ENCODE data around the gene ACSF3.

The ACSF3 gene

GRCh38 chr16:89130448-89130847, 36.8 kb downstream of the ACSF3 start:
- no peak for DNase-seq (ENCODE audit: low read depth, low spot score)

- no peak for DNase-seq (ENCODE audit: low read depth, low spot score)
Measured at GRCh38 chr16:89131783-89132182, 38.1 kb downstream of the ACSF3 start.

DNA sequence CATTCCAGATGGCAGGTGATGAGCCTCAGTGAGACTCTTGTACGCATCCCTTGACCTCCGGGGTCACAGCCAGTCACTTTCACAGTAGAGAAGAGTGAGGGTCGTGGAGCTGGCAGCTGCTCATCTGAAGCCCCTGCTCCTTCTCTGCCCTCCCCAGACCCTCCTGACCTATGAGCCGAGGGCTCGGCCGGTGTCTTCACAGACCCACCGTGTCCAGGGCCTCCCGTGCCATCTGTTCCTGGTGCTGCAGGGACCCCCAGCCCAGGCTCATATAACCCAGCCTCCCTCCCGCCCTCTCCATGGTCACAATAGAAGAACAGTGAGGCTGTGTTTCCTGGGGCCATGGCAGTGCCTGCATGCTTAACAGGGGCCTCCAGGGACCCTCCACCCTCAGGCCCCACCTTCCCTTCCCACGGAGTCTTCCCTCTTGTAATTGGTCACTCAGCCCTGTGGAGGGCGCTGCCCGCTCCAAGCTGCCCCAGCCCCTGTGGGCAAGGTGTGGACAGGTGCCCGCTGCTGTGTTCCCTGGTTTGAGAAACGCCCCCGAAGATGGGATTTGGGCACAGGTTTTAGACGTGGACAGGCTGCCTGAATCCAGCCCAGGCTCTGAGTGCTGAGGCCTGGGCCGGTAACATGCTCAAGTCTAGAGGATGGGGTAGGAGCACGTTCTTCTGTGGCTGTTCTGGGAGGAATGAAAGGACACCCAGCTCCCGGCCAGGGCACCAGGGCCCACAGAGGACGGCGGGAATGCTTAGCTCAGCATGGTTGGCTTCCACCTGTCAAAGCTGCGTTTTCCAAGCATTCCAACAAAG, 38.7 kb downstream of the ACSF3 start:
- DNase-seq (ENCODE audit: low read depth, low spot score): no peak

GRCh38 chr16:89133457-89134127, 39.9 kb downstream of the ACSF3 start:
- DNase-seq (ENCODE audit: low read depth, low spot score): no peak

- DNase-seq (ENCODE audit: low read depth, low spot score): no peak
Measured at GRCh38 chr16:89134269-89134668, 40.6 kb downstream of the ACSF3 start.

GRCh38 chr16:89135166-89135565, 41.5 kb downstream of the ACSF3 start:
- DNase-seq (ENCODE audit: low read depth, low spot score): no peak

DNA sequence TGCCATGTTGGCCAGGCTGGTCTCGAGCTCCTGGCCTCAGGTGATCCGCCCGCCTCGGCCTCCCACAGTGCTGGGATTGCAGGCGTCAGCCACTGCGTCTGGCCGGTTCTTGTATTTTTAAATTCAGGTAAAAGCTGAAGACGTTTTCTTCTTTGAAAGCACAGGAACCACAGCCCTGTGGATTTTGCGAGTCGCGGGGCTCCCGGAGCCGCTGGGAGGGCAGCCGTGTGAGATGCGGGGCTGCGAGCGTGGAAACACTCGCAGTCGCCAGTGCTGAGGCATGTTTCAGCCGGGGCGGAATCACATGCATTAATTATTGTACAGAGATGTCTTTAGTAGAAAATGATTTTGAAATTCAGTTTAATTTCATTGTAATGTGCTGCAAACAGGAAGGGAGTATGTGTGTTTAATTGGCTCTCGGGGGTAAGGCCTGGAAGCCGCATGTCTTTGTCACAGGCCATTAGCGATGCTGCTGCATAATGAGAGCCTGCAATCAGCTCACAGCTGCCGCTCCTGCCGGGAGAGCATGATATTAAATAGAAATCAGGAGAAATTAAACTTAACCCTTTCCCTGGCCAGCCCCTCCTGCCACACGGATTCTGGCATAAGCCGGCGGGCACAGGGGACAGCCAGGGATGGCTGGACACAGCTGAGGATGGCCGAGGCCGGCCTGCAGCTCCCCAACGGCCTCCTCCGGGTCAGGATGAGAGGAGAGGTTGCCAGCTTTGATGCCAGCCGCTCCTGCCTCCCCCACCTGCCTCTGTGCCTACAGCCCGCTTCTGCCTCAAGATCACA, 42.5 kb downstream of the ACSF3 start:
- no peak for DNase-seq (ENCODE audit: low read depth, low spot score)

GRCh38 chr16:89136931-89137330, 43.3 kb downstream of the ACSF3 start:
- DNase-seq (ENCODE audit: low read depth, low spot score): no peak

- no peak for DNase-seq (ENCODE audit: low read depth, low spot score)
Measured at GRCh38 chr16:89137666-89138512, 44.2 kb downstream of the ACSF3 start.

- DNase-seq (ENCODE audit: low read depth, low spot score): no peak
Measured at GRCh38 chr16:89138513-89138795, 44.8 kb downstream of the ACSF3 start.

- DNase-seq (ENCODE audit: low read depth, low spot score): no peak
Measured at GRCh38 chr16:89138843-89139520, 45.3 kb downstream of the ACSF3 start.

DNA sequence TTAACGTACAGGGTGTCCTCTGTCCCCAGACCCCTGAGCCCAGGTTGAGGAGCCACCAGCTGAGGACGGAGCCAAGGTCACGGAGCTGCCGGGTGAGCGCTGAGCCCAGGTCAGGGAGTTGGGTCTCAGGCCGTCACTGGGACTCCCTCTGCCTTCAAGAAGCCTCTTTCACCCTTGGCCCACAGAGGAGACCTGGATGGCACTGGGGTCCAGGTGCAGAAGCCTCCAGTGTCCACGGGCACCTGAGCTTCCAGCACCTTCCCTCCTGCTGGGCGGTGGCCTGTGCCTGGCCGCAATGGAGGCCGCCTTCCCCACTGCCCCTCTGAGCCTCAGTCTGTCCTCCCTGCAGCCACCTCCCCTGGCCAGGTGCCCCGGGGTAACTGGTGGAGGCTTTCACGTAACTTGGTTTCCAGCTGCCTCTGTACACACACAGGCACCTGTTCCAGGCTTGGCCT, 46.3 kb downstream of the ACSF3 start:
- DNase-seq (ENCODE audit: low read depth, low spot score): no peak

DNA sequence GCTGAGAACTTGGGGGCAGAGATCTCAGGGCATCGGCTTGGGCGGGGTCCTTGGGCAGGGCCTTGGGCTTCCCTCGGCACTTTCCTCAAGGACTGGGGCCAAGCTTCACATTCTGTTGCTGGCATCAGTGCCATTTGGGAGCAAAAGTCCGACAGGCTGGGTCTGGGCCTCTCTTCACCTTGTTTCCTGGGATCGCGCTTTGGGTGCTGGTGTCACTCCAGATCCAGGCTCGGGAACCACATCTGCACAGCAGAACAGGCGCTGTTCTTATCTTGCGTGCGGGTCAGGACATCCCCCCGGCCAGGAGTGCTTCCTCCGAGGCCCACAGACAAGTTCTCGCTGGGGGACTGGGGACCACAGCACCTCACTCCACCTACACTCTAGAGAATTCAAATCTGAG, 46.7 kb downstream of the ACSF3 start:
- DNase-seq (ENCODE audit: low read depth, low spot score): no peak

- no peak for DNase-seq (ENCODE audit: low read depth, low spot score)
Measured at GRCh38 chr16:89140981-89141883, 47.6 kb downstream of the ACSF3 start.

DNA sequence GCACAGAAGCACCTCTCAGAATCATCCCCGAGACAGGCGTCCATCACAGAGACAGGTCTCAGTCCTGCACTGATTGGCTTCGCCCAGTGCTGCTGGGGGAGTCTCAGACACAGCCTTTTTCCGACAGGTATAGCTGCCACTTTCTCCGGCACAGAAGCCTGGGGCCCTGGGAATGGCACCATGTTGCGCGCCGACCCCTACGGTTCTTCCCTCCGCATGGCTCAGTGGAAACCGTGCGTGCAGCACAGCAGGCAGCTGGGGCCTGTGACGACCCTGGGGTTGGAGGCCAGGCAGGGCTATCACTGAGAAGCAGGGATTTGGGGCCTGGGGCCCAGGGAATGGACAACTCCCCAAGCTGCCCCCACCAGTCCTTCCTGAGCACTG, 48.2 kb downstream of the ACSF3 start:
- no peak for DNase-seq (ENCODE audit: low read depth, low spot score)

GRCh38 chr16:89142474-89143195, 49.0 kb downstream of the ACSF3 start:
- DNase-seq (ENCODE audit: low read depth, low spot score): no peak

DNA sequence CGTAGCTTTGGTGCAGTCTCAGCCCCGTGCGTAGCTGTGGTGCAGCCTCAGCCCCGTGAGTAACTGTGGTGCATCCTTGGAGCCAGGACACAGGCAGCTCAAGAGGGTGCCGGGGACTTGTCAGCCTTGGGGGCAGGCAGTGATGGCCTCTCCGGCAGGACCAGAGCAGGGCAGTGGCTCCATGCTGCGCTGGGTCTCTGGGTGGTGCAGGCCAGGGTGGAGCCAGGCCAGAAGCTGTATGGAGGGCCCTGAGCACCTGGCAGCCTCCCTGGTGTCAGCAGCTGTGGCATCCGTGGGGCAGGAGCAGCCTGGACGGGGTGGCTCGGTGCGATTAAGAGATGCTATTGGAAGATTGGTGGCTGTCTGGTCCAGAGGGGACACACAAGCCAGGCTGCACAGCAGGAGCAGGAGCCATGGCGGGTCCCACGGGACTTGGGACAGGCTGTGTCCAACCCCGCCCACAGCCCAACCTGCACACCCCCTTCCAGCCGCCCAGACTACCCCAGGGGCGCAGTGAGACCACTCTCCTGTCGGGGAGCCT, 49.6 kb downstream of the ACSF3 start:
- no peak for DNase-seq (ENCODE audit: low read depth, low spot score)

DNA sequence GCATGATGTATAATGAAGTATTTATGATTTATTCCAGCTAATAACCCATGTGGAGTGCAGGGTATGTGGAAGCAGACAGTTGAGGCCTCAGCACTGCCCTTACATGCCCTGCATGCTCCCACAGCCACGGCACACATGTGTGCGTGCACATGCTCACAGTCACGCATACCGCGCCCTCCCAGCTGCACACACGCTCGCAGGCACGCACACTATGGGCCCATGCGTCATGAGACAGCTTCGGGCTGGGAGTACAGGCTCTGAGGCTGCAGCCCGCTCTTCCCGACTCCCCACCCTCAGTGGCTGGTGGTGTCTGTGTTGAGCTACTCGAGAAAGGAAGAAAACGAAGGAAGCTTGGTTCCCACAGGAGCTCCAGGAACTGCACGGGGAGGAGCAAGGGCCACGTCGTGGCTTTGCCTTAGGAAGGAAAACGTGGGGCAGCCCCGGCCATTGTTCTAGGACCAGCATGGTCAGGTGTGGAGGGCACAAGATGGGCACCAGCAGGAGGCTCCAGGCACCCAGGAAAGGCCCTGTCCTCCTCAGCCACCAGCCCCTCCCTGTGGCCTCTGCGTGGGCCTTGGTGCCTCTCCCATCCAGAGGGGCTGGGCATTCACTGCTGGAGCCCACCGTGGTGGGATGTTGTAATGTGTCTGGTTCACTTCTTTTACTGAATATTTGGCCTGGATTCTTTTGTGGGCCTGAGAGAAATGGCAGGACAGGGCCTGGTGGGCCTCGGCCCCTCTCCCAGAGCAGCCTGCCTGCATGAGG, 50.4 kb downstream of the ACSF3 start:
- DNase-seq (ENCODE audit: low read depth, low spot score): no peak

Measured in iPS DF 19.7 (cell line).